Stimulated activated CD4-positive, alpha-beta T cell treated with anti-CD3 and anti-CD28 coated beads, Interleukin-2, amount 100 ng/mL, for 24 hours (primary cell): Measurements from ENCODE around the gene MALAT1.
"Not testable (repeated sequence)": the region's sequence is repeated elsewhere in the genome, so short reads cannot be mapped to it uniquely, and the experiment has no call there.

Experiments used
- DNase-seq, 2 donors: peaks; one replicate each; pipeline ENCODE4 v3.0.0-alpha.2; 2020

The MALAT1 gene

GRCh38 chr11:65522718-65523630, 24.1 kb downstream of the MALAT1 start:
- DNase-seq = not testable (repeated sequence)

GRCh38 chr11:65523631-65523968, 24.8 kb downstream of the MALAT1 start:
- DNase-seq = not testable (repeated sequence)

- DNase-seq = no peak
Measured at GRCh38 chr11:65524014-65524740, 25.3 kb downstream of the MALAT1 start.

GRCh38 chr11:65524741-65525545, 26.1 kb downstream of the MALAT1 start, which contains the start of gene SCYL1:
TSS of gene SCYL1 (plus strand) at chr11:65525083. CDS start at chr11:65525154, 71 bp downstream.
- DNase-seq = peak; percentile 78 to 81

GRCh38 chr11:65525546-65526480, 27.0 kb downstream of the MALAT1 start:
- no peak for DNase-seq

DNA sequence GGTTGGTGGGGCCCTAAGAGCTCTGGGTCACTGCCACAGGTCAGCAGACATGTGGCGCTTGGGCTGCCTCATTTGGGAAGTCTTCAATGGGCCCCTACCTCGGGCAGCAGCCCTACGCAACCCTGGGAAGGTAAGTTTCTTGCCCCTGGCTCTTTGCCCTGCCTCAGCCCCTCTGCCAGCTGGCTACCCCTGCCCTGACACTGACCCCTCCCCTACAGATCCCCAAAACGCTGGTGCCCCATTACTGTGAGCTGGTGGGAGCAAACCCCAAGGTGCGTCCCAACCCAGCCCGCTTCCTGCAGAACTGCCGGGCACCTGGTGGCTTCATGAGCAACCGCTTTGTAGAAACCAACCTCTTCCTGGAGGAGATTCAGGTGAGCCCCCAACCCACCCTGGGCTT, 27.9 kb downstream of the MALAT1 start:
- no peak for DNase-seq

DNA sequence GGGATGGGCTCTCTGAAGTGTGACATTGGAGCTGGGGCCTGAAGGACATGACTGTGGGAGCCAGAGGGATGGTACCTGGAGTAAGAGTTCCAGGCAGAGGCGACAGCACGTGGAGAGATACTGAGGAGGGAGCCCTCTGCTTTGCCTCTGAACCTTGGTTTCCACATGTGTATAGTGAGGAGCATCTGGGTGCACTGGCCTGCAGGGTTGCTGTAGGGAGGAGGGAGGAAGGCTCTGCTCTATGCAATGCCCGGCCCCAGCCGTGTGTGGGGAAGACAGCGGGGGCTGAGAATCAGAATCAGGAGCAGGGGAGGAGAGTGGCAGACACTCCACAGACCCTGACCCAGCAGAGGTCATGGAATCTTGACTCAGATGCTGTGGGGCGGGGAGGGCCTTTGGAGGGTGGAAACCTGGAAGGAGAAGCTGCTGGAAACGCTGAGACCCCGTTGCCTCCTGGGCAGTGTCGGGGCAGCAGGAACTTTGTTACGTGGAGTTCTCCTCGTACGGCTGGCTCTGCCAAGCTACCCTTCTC, 30.0 kb downstream of the MALAT1 start:
- DNase-seq = no peak

DNA sequence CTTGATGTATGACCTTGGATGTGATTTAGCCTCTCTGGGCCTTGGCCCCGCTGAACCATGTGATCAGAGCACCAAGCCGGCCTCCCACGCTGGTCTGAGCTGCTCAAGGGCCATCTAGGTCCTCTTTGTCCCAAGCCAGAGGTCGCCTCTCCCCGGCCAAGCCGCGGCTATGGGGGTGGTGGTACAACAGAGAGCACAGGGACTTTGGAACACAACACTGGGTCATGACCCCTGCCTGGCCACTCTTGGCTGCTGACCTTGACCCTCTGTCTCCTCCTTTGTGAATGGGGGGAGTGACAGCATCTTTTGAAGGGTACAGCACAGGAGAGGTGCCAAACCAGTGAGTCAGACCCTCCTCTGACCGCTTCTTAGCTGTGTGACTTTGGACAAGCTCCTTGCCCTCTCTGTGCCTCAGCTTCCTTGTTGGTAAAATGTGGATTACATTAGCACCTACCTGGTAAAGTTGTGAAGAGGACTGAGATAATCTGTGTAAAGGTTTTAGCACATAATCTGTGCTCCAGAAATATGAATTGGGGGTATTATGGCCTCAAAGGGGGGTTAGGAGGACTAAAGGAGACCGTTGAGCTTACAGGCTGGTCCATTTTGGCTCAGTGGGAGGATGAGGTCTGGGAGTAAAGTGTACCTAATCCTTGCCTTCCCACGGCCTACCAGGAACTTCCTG, 30.8 kb downstream of the MALAT1 start:
- DNase-seq = no peak

- no peak for DNase-seq
Measured at GRCh38 chr11:65530157-65530496, 31.3 kb downstream of the MALAT1 start.

- DNase-seq = no peak
Measured at GRCh38 chr11:65532388-65533064, 33.7 kb downstream of the MALAT1 start.

DNA sequence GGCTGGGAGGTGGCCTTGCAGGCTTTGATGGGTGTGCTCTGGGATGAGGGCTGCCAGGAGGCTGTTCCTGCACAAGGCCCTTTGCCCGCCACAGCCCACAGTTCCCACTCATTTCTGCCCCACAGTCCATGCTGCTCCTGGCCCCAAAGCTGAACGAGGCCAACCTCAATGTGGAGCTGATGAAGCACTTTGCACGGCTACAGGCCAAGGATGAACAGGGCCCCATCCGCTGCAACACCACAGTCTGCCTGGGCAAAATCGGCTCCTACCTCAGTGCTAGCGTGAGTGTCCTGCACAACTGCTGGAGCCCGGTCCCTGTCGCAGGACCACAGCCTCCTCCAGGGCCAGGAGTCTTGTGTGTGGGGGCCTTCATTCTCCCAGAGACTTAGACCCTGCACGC, 36.3 kb downstream of the MALAT1 start:
- DNase-seq = no peak

GRCh38 chr11:65536412-65537295, 37.8 kb downstream of the MALAT1 start:
- no peak for DNase-seq

- no peak for DNase-seq
Measured at GRCh38 chr11:65537296-65537597, 38.4 kb downstream of the MALAT1 start.

DNA sequence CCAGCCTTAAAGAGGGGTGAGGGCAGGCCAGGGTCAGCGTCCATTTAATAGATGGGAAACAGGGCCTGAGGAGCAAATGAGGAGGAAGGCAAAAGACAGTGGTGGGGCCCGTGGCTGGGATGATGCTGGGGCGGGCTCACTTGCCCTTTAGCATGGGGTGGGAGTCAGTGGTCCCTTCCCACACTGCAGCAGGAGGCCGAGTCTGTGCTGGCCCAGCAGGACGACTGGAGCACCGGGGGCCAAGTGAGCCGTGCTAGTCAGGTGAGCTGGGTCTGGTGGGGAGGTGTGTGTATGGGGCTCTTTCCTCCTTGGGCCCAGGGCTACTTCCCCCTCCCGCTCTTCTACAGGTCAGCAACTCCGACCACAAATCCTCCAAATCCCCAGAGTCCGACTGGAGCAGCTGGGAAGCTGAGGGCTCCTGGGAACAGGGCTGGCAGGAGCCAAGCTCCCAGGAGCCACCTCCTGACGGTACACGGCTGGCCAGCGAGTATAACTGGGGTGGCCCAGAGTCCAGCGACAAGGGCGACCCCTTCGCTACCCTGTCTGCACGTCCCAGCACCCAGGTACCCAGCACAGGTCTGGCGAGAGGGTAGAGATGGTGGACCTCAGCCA, 38.9 kb downstream of the MALAT1 start:
- no peak for DNase-seq

- DNase-seq = no peak
Measured at GRCh38 chr11:65538232-65538914, 39.5 kb downstream of the MALAT1 start.

- no peak for DNase-seq
Measured at GRCh38 chr11:65538915-65539743, 40.3 kb downstream of the MALAT1 start.

DNA sequence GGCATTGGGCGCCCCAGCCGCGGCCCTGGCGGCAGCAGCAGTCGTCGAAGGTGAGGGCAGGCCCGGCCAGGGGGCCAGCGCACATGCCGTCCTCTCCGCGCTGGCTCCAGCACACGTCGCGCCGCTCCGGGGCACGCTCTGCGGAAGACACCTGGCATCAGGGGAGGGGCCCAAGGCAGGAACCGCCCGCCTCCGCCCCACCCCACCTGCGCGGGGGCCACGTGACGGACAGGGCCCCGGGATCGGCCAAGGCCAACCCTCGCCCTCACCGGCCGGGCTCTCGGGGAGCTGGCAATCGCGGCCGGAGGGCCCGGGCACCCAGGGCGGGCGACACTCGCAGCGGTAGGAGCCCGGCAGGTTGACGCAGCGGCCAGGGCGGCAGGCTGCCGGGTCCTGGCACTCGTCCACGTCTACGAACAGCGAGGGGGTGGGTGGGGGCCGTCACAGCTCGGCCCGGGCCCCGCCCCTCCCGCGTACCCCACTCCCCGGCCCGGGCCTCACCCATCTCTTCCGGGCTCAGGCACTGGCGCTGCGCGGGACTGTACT, 41.0 kb downstream of the MALAT1 start:
- no peak for DNase-seq
